Pancreas (tissue), 10 donors: ENCODE data around the gene TAF15. TPM values are rescaled to one million over a fixed set of nuclear protein-coding genes. Genes with fewer than 3 reads are reported as not detected.

Experiments used
- ATAC-seq, 4 donors: fragments of 200-7000 bp; cut with Tn5 transposase; one replicate each; pipeline versions ENCODE4 v1.8.0 to v1.9.1; 2020; ENCODE audit warnings: mild to moderate bottlenecking in 4 of 4, moderate library complexity in 4 of 4
- DNase-seq, 6 donors: peaks; one replicate each; pipeline ENCODE4 v3.0.0-alpha.2; 2020
- FAIRE-seq: peaks from 2 replicates; lab custom pipeline; 2012; peaks lifted over from hg19 to GRCh38; lab: Jason Lieb, UNC
- H3K27ac ChIP-seq, 4 donors: fragments of 200-600 bp; sonication (generic); 1 replicate in 3 of 4; 2 replicates in 1 of 4; pipeline versions ENCODE4 v1.5.0 to v1.8.0; 2020
- H3K27me3 ChIP-seq, 4 donors: fragments of 200-600 bp; one replicate each; pipeline ENCODE4 v1.8.0; 2021
- H3K36me3 ChIP-seq, 3 donors: fragments of 200-600 bp; sonication (generic) in 1 of 3; one replicate each; pipeline versions ENCODE4 v1.5.0 to v1.8.0; 2020 to 2021
- H3K4me1 ChIP-seq, 3 donors: fragments of 200-600 bp; one replicate each; pipeline ENCODE4 v1.8.0; 2021
- H3K4me3 ChIP-seq, 4 donors: fragments of 200-600 bp; sonication (generic) in 2 of 4; one replicate each; pipeline versions ENCODE4 v1.5.0 to v1.8.0; 2020 to 2021
- H3K9me3 ChIP-seq, 4 donors: fragments of 200-600 bp; one replicate each; pipeline ENCODE4 v1.8.0; 2021
- WGBS, 2 donors: extraction: QIAGEN DNeasy Blood & Tissue Kit; methylation state at CpG; one replicate each; pipeline ENCODE4 v1.1.7; 2013; 5-methylcytosine and 5-hydroxymethylcytosine counted together
- intact Hi-C, 3 donors: fragments of 100-400 bp; cut with DNase I; formaldehyde crosslinking; loops; one replicate each; pipeline versions ENCODE4 v1.11.1 to v1.14.2; 2022
- polyA plus RNA-seq, 2 donors: library from polyadenylated mRNA; stranded (reverse); fragments of 200-250 nt; gene quantifications; one replicate each; pipeline ENCODE4 v1.2.3, GENCODE V29; 2013
- total RNA-seq, 6 donors: library from RNA; stranded (reverse); fragmentation: NEBNext Ultra II Directional in 4 of 6; extraction: Animal tissue kit (Norgen Biotek cat#: 25700) in 4 of 6; gene quantifications; one replicate each; pipeline versions ENCODE4 v1.2.1 to v1.2.4, GENCODE V29; 2021 to 2023
- TF ChIP-seq, protein P1 (sequence below), 4 donors: fragments of 200-600 bp; sonication (generic) in 3 of 4; IDR thresholded peaks; one replicate each; pipeline versions ENCODE4 v1.5.0 to v1.8.0; 2021; ENCODE audit warnings: antibody characterized with exemption in 4 of 4
- donor health status: healthy with polysubstance abuse.
- donor health status: DM: no; HTN: no; CAD: no; lungs with moderate emphysema.
- donor health status: DM: no; HTN: no; CAD: no.
- donor health status: control.
- donor health status: control.
- donor health status: Bipolar disorder and iron deficiency.
- donor health status: DM: yes; HTN: yes; CAD: no.
- donor health status: DM: no; HTN: no; CAD: no.
- donor health status: DM: no; HTN: no; CAD: no.
- donor health status: DM: yes; HTN: yes; CAD: no.

The TAF15 gene
- total and polyA plus RNA-seq, 8 donors = 62.9 to 88.1 (median 73.9) TPM

DNA sequence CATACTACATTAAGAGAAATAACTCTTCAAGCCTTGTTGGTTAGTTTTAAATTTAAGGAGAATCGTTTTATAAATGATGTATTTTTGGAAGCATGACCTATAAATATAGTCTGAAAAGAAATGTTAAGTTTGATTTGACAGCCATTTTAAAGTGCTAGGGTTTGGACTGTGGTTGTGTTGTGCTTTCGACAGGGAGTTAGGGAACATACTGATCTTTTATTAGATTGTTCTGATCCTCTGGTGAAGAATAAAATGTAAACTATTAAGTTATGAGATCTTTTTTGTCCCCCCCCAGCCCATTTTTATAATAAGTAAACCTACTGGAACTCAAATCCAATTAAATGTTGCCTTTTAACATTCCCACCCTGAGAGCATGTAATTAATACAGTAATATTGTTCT lies 12.0 kb downstream of the TAF15 start:
- TF ChIP-seq, protein P1, sequence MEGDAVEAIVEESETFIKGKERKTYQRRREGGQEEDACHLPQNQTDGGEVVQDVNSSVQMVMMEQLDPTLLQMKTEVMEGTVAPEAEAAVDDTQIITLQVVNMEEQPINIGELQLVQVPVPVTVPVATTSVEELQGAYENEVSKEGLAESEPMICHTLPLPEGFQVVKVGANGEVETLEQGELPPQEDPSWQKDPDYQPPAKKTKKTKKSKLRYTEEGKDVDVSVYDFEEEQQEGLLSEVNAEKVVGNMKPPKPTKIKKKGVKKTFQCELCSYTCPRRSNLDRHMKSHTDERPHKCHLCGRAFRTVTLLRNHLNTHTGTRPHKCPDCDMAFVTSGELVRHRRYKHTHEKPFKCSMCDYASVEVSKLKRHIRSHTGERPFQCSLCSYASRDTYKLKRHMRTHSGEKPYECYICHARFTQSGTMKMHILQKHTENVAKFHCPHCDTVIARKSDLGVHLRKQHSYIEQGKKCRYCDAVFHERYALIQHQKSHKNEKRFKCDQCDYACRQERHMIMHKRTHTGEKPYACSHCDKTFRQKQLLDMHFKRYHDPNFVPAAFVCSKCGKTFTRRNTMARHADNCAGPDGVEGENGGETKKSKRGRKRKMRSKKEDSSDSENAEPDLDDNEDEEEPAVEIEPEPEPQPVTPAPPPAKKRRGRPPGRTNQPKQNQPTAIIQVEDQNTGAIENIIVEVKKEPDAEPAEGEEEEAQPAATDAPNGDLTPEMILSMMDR (IDR thresholded peaks at IDR 0.05) = no peak
- 83 to 95% methylated on average over 2 of the region's 2 CpGs for WGBS, 2 donors
- H3K4me1 ChIP-seq = peaks cover 5 to 11% (median 11%) of the 10 kb centered on the region in 3 donors
- ATAC-seq (no peak), DNase-seq (no peak), FAIRE-seq (no peak)
- intact Hi-C loops = no loop called here
- H3K4me3 ChIP-seq = no peak overlapping the region
- no peak overlapping the region for H3K27ac ChIP-seq
- H3K9me3 ChIP-seq = no peaks in the 10 kb centered on the region
- no peaks in the 10 kb centered on the region for H3K27me3 ChIP-seq
- peaks cover 0 to 24% (median 3%) of the 10 kb centered on the region in 3 donors for H3K36me3 ChIP-seq

DNA sequence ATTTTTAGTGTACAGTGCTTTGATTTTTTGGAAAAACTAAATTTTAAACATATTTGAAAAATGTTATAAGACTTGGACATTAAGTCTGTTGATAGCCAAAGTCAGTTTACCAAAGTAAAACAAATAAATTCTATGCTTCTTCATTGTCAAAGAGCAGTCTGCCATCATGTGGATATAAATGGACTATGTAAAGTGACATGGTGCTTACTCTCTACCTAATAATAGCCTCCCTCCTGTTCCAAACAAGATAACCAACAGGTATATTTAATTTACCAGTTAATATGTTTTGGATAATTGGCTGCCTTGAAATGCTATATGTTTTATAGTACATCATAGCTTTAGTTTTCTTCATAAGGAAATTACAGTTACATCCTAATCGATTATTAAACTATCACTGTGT lies 15.9 kb downstream of the TAF15 start:
- FAIRE-seq = no peak
- no peak overlapping the region for H3K4me3 ChIP-seq
- H3K9me3 ChIP-seq = no peaks in the 10 kb centered on the region
- intact Hi-C loops = no loop called here
- no peak for DNase-seq
- WGBS, 2 donors = 93 to 96% methylated on average over 1 of the region's 1 CpG
- H3K27ac ChIP-seq = no peak overlapping the region
- H3K27me3 ChIP-seq = no peaks in the 10 kb centered on the region
- H3K36me3 ChIP-seq = peaks cover 0 to 27% (median 3%) of the 10 kb centered on the region in 3 donors
- H3K4me1 ChIP-seq = no peaks in the 10 kb centered on the region
- TF ChIP-seq, protein P1 (IDR thresholded peaks at IDR 0.05) = no peak
- ATAC-seq = no peak

DNA sequence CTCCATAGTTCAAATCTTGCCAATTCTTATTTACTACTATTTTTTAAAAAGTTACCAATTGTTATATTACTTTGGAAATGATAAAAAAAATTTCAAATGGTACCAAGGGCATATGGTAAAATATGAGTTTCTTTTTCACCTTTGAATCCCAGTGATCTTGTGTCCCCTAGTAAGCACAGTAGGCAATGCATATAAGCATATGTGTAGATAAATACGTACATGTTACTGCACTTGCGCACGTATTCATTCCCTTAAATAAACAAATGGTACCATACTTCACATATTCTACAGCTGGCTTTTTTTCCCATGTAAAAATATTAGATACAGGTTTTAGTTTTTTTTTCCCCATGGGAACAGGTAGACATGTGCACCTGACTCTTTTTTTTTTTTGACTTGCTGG lies 31.8 kb downstream of the TAF15 start:
- H3K27ac ChIP-seq = no peak overlapping the region
- H3K9me3 ChIP-seq = no peaks in the 10 kb centered on the region
- DNase-seq (no peak), ATAC-seq (no peak), FAIRE-seq (no peak)
- no peak overlapping the region for H3K4me3 ChIP-seq
- peaks cover 3 to 92% (median 49%) of the 10 kb centered on the region in 3 donors for H3K36me3 ChIP-seq
- WGBS, 2 donors = 52 to 57% methylated on average over 3 of the region's 3 CpGs
- intact Hi-C loops = no loop called here
- TF ChIP-seq, protein P1 (IDR thresholded peaks at IDR 0.05) = no peak
- H3K27me3 ChIP-seq = no peaks in the 10 kb centered on the region
- H3K4me1 ChIP-seq = no peaks in the 10 kb centered on the region

DNA sequence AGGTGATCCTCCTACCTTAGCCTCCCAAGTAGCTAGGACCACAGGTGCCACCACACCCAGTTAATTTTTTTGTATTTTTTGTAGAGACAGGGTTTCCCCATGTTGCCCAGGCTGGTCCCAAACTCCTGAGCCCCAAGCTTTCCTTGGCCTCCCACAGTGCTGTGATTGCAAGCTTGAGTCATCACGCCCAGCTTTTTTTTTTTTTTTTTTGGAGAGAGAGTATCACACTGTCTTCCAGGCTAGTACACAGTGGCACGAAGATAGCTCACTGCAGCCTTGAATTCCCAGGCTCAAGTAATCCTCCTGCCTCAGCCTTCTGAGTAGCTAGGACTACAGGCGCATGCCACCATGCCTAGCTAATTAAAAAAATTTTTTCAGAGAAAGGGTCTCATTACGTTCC lies 32.2 kb downstream of the TAF15 start:
- peaks cover 3 to 92% (median 48%) of the 10 kb centered on the region in 3 donors for H3K36me3 ChIP-seq
- ATAC-seq (no peak), FAIRE-seq (no peak), DNase-seq (no peak)
- TF ChIP-seq, protein P1 (IDR thresholded peaks at IDR 0.05) = no peak
- intact Hi-C loops = no loop called here
- H3K4me3 ChIP-seq = no peak overlapping the region
- no peak overlapping the region for H3K27ac ChIP-seq
- no peaks in the 10 kb centered on the region for H3K9me3 ChIP-seq
- no peaks in the 10 kb centered on the region for H3K27me3 ChIP-seq
- WGBS, 2 donors = 92 to 95% methylated on average over 4 of the region's 4 CpGs
- H3K4me1 ChIP-seq = no peaks in the 10 kb centered on the region

DNA sequence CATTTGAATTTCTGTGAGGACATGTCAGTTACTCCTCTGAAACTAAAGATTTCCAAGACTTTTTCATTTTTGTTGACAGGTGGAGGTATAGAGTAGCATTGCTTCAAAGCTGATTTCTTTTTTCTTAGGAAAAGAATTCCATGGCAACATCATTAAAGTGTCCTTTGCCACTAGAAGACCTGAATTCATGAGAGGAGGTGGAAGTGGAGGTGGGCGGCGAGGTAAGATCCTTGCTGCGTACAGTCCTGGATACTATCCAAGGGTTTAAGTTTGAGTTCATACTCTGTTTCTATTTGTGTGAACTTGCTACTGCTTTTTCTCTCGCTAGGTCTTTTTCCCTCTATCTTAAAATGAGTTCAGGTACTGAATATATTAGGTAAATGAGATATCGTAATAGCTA lies 33.0 kb downstream of the TAF15 start:
- Histone ChIP-seq H3K4me3 (no peak overlapping the region), H3K9me3 (no peaks in the 10 kb centered on the region), H3K27me3 (no peaks in the 10 kb centered on the region), H3K27ac (no peak overlapping the region), H3K36me3 (peaks cover 3 to 88% (median 48%) of the 10 kb centered on the region in 3 donors), H3K4me1 (no peaks in the 10 kb centered on the region)
- TF ChIP-seq, protein P1 (IDR thresholded peaks at IDR 0.05) = no peak
- 99% methylated on average over 5 of the region's 5 CpGs for WGBS, 2 donors
- ATAC-seq (no peak), FAIRE-seq (no peak), DNase-seq (no peak)
- intact Hi-C loops = no loop called here
